Measurements from ENCODE around the gene APOBEC2.

The APOBEC2 gene

DNA sequence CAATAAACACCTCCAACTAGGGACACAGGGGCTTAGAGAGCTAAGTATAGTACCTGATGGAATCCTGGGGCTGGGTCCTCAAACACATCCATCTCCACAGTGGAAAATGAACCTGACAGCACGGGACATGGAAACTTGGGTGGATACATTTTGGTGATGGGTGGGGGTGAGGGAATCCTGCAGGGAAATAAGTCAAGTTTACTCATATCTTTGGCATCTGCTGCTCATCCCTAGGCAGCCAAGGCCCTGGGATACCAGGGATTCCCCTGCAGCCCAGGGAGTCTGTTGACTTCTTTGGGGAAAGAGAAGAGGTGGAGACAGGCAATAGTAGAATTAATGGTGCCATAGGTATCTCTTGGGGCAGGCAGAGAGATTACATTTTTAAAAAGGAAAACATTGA lies 6.6 kb downstream of the APOBEC2 start:
- no peak for DNase-seq (ENCODE audit: low read depth in 3 of 3)

DNA sequence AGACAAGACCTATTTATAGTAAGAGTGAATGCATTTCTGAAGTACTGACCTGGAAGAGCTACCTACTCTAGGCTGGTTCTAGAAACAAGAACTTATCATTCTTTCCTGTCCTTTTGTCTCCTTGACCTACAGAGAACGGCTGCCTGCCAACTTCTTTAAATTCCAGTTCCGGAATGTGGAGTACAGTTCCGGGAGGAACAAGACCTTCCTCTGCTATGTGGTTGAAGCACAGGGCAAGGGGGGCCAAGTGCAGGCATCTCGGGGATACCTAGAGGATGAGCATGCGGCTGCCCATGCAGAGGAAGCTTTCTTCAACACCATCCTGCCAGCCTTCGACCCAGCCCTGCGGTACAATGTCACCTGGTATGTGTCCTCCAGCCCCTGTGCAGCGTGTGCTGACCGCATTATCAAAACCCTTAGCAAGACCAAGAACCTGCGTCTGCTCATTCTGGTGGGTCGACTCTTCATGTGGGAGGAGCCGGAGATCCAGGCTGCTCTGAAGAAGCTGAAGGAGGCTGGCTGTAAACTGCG lies 8.3 kb downstream of the APOBEC2 start:
- DNase-seq (ENCODE audit: low read depth in 3 of 3), result no peak

DNA sequence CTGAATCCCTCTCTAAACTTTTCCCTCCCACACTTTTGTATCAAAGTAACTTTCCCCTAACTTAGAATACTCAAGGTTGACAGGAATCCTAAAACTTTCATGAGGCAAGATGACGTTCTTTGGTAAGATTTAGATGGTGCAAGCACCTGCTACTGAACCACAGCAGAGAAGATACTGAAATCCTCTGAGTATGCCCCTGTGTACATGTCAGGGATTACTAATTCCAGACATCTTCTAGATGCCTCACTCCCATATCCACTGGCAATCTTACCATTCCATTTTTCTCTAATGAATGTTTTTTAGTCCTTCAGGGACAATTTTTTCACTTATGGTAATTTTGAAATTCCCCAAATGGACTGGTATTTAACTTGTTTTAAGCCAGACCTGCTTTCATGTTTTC lies 9.1 kb downstream of the APOBEC2 start:
- DNase-seq (ENCODE audit: low read depth in 3 of 3), result no peak

DNA sequence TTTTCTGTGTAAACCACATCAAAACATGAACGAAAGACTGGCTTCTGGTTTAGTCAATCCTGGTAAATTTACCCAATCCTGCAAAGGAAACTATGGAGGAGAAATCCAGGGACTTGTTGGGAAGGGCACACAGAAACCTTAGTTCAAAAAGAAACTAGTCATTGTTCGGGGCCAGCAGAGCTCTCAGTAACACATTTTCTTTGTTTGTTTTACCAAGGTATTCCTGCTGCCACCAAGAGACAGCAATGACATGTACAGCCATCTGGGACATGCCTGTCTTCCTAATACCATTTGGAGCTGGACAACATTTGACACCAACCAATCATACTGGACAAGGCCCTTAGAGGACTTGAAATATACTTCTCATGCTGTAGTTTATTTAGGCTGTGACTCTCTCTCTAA lies 10.9 kb downstream of the APOBEC2 start:
- no peak for DNase-seq (ENCODE audit: low read depth in 3 of 3)

DNA sequence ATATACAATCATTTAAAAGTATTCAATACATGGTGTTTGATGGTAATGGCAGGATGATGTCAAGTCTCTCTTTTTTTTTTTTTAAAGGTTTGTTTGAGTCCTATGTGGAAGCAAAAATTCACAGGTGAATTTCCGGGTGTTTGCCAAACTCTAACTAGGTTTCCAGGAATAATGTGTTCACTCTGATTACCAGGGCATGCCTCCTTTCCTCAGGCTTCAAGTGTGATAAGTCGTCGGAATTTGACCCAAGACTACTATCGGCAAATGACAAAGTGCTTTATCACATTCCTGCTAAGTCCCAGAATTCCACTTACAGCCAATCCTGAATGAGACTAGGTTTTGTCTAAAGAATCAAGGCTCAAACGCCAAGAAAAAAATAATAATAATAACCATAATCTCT lies 11.8 kb downstream of the APOBEC2 start:
- DNase-seq (ENCODE audit: low read depth in 3 of 3), result no peak

DNA sequence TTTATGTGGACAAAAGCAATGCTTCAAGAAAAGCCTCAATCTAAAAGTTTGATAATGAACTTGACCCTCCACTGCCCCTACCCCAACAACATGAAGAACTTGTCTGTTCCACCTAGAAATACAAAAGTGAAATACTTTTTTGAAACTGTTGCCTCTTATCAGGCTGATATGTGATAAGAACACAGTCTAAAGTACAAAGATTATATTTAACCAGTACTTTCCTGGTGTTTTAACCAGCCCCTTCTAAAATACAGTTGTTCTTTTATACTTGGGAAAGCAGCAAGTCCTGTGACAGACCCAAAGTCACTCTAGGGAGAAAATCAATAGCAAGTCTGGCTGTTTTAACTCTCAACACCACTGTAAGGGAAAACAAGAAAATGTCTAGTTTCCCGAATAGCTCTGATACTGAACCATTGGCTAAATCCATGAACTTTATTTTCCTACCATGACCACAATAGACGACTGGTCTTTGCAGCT lies 12.6 kb downstream of the APOBEC2 start:
- DNase-seq (ENCODE audit: low read depth in 3 of 3), result no peak

DNA sequence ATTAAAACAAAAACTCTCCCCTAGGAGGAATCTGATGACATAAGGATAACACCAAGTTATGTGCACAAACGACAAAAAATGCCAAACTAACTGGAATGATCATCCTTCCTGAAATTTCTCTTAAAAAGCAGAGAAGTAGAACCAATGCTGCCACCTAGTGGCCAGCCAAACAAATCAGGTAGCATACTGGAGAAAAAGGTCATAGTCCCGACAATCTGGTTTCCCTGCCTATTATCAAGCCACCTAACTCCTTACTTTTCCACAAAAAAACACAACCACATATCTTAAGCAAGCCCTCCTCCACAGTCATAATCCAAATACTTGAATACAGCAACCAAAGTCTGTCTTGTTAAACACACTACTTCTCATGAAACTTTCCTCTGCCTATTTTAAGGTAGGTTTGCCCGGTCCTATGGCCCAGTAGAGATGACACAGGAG lies 13.9 kb downstream of the APOBEC2 start:
- DNase-seq (ENCODE audit: low read depth in 3 of 3), result peak in 2 of 3 experiments; percentile 26 to 47

DNA sequence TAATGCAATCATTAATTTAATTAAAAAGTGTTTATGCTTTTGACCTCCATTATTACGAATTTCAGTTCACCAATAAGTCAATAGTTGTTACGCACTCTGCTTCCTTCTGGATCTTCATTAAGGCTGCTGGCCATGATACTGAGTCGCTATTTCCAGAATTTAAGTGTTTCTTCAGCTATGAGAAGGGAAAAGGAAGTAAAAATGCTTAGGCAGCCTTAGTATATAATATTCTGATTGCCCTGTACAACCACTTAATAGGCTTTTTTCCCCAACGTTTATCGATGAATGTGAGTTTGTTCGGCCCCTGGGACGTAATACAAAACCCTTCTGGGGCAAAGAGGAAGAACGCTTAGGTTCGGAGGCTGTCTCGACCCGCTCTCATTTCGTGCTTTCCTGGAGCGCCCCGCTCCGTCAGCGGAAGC lies 18.5 kb downstream of the APOBEC2 start:
- DNase-seq (ENCODE audit: low read depth in 3 of 3), result no peak

DNA sequence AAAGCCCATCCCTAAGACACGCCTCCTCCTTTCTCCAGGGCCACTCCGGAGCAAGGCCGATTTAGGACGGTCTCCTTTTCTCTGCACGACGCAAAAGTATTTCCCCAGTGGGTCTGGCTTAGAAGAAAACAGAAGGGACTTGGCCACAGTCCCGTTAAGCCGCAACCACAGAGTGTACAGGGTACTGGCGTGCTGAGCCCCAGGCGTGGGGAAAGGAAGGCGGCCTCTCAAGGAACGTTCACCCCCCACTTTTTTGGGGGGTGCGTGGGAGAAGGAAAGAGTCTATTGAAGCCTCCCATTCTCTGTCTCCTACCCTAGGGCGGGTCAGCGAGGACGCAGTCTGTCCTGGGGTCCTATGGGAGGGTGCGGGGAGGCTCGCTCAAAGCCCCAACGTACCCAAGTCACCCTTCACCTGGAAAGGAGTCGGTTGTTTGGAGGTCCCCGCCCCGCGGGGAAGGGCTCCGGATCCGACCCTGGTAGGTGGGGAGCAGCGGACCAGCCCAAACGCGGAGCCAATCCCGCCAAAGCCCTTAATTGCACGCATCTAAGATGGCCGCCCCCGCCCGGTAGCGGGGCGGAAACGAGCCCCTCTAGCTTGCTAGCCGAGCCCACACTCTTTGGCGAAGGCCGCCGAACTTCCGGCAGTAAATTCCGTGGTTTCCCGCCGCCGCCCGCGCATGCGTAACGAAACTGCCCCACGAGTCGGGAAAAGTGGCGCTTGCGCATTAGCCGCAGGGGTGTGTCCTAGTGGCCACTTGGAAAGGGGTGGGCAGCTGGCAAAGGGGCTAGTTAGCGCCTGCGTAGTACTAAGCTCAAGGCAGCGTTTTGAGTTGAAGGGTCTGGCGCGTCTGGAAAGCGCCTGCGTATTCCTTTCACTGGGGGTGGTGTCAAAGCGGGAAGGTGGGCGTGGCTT lies 19.2 kb downstream of the APOBEC2 start, which contains the start of gene OARD1:
Gene OARD1, minus strand, starts transcription at position 434 of the 913 bp plus-strand sequence. CDS start 722 bp downstream, outside the sequence.
- peak; percentile 99 to 100 (median 99) for DNase-seq (ENCODE audit: low read depth in 3 of 3)

DNA sequence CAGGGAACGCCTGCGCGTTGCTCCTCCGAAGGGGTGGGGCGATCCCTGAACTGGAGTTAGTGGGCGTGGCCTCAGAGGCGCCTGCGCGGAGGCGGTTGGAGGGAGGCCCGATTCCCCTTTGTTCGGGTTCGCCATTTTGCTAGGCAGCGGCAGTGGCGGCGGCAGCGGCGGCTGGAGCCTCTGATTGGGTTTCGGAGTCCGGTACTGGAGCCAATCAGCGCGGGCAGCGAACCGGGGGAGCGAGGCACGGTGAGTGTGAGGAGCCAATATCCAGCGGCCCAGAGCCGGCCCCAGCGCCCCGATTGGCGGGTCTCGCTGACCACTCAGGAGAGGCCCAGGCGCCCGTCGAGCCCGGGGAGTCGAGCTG lies 19.8 kb downstream of the APOBEC2 start, which contains the start of gene NFYA:
Gene NFYA, plus strand, starts transcription at position 139 of the 367 bp plus-strand sequence. CDS start 6,116 bp downstream, outside the sequence.
- peak in 1 of 3 experiments; percentile 99 for DNase-seq (ENCODE audit: low read depth in 3 of 3)

DNA sequence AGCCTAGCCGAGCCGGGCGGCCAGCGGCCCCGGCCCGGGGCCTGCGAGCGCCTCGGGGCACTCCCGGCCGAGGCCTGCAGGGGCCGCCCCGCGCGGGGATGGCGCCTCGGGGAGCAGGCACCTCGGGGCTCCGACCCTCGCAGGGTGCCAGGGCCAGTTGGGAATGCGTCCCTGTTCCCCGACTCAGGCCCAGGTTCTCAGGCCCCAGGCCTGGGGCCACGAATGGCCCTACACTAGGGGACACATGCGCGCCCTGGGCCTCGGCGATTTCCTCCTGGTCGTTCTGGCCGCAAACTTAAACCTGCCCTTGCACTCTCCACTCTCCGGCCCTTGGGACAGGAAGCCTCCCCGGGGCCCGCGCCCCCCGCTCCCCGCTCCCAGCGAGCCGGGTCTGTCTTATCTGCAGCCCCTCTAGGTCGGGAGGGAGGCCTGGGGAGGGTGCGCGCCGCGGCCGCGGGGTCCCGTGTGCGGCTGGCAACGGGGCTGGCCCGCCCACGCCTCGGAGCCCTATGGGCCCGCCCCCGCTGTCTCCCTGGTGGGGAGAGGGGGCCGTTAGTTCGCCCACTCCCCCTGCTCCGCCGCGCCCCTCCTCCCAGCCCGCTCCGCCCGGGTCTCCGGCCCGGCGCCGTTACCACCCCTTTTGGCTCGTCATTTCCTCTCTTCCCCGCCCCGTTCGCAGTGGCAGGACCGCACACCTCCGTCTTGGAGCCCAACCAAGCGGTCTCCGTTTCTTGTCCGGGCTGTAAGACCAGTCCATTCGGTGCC lies 20.4 kb downstream of the APOBEC2 start:
- DNase-seq (ENCODE audit: low read depth in 3 of 3), result peak; percentile 67 to 73 (median 72)

DNA sequence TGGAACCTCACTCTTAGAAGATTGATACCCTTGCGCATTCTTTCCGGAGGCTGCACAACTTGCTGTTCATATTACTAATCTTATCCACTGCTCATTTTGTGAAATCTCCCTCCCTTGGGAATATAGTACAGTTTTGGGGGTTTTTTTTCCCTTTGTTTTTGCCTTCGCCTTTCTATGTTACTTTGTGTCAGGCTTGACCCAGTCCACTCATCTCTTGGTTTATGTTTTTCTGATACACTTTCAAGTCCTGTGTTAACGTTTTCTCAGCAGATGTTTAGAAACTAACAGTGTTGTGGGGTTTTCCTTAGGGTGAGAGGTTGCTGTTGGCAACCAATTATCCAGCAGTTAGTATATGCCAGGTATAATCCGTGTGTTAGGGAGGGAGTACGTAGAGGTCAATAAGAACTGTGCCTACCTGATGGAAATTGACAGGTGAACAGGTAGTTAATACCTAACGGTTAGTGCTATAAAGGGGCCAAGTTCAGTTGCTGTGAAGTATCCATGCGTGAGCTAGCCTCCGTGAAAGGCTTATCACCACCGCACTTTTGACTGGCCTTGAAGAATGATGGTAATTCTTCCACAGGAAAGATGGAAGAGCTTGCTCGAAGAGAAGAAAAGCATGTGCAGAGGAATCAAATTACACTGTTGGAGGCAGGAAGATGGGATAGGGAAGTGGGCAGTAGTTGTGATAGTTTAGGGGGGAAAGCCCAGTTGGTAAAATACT lies 21.1 kb downstream of the APOBEC2 start:
- no peak for DNase-seq (ENCODE audit: low read depth in 3 of 3)

DNA sequence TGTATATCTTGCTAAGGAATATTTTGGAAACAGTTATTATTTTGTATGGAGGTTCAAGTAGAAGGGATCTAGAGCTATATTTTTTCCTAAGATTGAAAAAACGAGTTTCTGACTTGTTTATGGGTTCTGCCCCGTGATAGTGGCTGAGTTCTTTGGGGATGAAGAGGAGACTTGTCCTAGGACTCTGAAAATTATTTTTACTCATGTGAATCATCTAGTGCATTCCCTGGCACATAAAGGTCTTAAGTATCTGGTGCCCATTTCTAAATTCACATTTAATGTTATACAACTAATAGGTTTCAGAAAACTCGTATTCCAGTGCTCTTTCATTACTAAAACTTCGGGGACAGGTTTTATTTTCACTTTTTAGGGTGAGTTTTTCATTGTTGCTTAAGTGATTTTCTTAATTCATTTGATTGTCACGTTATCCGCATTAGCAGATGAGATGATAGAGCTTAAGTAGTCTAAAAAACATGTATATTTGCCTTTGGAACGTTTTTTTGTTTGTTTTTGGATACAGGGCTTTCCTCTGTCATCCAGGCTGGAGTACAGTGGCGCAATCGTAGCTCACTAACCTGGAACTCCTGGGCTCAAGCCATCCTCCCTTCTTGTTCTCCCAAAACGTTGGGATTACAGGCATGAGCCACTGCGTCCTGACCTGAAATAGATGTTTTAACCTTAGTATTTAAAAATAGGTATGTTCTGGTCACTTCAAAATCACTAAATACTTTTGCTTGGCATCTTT lies 21.9 kb downstream of the APOBEC2 start:
- no peak for DNase-seq (ENCODE audit: low read depth in 3 of 3)

DNA sequence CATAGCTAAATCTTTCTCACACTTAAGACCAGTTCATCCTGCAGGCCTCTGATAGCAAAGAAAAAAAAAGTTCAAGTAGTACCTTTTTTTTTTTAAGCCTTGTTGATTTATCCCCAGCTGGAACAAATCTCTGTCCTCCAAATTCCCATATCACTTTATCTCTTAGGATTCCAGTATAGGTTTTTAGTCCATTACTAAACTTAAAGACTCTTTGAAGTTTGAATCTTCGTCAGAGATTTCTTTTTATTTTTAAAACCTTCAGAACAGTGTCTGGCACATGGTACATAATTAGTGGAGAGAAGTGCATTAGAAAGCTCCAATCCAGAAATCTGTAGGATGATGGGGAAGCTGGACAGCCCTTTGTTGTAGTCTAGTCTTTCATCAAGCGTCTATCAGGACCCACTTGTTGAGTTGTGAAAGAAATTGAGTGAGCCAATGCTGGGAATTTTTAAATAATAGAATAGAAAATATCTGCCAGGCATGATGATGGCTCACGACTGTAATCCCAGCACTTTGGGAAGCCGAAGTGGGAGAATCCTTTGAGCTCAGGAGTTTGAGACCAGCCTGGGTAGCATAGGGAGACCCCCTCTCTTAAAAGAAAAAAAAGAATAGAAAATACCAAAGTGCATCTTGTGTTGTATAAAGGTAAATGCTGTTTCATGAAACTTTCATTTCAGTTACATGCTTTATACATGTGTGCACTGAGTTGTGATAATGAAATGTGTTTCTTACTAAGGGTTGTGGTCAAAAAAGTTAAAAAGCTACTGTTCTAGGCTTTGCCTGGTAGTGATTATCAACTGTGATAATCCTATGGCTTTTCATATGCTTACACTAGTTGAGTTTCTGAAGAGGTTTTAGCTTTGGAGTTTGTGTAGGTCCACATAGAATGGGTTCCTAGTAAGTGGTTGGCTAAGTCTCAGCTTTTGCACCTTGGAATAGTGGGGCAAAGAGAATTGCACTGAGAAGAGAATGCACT lies 22.9 kb downstream of the APOBEC2 start:
- DNase-seq (ENCODE audit: low read depth in 3 of 3), result no peak

DNA sequence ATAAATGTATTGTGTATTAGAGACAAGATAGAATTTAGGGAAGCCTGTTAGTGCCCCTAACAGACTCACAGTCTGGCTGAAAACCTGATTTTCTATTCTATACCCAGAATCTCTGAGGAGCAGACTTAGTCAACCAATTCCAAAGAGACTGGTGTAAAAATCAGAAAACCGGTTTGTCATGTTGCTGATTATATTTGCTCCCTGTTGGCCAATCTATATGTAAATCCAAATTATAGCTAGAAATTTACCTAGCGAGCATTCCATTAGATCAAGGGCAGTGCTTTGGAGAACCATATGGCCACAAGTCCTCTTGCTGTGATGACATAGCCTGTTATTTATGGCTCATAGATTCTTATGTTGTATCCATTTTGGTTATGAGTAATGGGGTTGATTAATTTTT lies 24.5 kb downstream of the APOBEC2 start:
- no peak for DNase-seq (ENCODE audit: low read depth in 3 of 3)

DNA sequence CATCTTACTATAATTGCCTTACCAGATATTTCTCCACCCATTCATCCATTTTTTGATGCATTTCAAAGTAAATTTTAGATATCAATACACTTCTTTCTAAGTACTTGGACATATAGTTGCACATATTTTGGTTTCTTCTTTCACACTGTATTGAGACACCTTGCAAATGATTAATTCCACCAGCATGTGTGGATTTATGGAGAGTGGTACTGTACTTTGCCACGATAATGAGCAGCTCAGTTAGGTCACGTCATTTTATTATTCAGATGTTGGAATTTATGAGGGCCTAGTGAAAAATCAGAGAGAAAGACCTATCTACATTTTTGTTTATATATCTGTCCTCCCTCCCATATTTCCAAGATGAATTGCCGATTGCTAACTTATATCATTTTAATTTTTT lies 25.1 kb downstream of the APOBEC2 start:
- DNase-seq (ENCODE audit: low read depth in 3 of 3), result no peak

DNA sequence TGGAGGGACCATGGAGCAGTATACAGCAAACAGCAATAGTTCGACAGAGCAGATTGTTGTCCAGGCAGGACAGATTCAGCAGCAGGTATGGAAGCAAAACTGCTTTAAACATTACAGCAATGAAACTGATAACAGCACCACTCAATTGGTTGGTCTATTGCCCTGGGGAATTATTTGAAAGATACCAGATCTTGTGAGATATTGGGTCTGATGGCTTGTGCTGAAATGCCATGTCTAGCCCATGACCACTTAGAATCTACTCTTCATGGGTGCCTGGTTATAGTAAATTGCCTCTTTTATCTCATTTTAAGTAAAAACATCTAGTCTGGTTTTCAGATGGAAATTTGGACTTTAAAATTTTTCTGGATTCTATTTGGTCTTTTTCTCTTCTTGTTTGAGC lies 26.1 kb downstream of the APOBEC2 start:
- DNase-seq (ENCODE audit: low read depth in 3 of 3), result no peak

DNA sequence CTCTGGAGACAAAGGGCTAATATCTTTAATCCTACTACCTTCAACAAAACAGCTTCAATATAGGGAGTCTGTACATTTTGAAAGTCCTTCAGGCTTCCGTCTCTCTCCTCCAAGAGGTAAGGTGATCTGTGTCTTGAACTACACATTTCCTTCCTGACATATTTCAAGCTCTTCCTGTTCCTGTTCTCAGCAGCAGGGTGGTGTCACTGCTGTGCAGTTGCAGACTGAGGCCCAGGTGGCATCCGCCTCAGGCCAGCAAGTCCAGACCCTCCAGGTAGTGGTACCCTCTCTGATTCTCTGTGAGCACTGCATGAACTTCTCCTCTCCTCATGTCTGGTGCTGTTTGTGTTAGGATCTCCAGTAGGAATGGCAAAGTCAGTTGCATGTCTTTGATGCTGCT lies 27.6 kb downstream of the APOBEC2 start:
- no peak for DNase-seq (ENCODE audit: low read depth in 3 of 3)

DNA sequence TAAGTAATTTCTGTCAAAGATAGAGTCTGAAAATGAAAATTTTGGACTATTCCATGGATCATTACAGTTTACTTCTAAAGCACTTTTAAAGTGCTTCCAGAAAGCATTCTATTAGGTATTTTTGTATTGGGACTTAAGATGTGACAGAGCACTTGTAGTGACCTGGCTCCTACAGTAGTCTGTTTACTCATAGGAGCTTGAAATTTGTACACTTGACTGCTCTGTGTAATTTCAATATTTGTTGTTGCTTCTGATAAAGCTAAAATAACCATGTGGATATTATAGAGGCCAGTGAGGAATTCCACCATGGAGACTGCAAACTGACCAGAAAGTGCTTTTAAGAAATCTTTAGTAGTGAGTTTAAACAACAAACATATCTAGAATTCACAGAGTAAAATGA lies 30.1 kb downstream of the APOBEC2 start:
- DNase-seq (ENCODE audit: low read depth in 3 of 3), result no peak

DNA sequence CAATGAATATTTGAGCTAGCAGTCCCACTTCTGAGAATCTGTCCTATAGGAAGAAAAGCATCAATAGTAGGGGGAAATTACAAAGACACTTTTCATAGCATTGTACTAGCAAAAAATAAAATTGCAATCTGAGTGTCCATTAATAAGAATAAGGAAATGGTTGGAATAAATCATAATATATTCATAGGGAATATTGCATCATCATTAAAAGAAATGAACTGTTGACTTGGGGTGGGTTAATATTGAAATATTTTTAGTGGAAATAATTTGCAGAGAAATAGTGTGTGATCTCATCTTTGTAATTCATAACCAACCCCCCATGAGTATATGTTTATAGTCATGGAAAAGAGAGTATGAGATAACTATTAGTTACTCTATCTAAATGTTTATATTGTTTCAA lies 32.2 kb downstream of the APOBEC2 start:
- no peak for DNase-seq (ENCODE audit: low read depth in 3 of 3)

All from stimulated activated CD4-positive, alpha-beta T cell treated with anti-CD3 and anti-CD28 coated beads, TNF-alpha, amount 100 ng/mL, for 4 hours (primary cell).